Stimulated activated naive CD8-positive, alpha-beta T cell treated with anti-CD3 and anti-CD28 coated beads, Interleukin-15, Interleukin-2, amounts not matched to agents 100 ng/mL and 50 ng/mL, for 24 hours (primary cell): ENCODE data around the gene POLG.

Experiments
- H3K27ac Mint-ChIP-seq: one replicate; pipeline ENCODE4 v1.8.0; 2021; ENCODE audit warnings: mild to moderate bottlenecking, mixed read lengths
- H3K27me3 Mint-ChIP-seq: one replicate; pipeline ENCODE4 v1.8.0; 2021; ENCODE audit warnings: mixed read lengths
- H3K36me3 Mint-ChIP-seq: one replicate; pipeline ENCODE4 v1.8.0; 2021; ENCODE audit warnings: low read depth, mixed read lengths
- H3K4me1 Mint-ChIP-seq: one replicate; pipeline ENCODE4 v1.8.0; 2021; ENCODE audit warnings: low read depth, mixed read lengths
- H3K4me3 Mint-ChIP-seq: one replicate; pipeline ENCODE4 v1.8.0; 2021; ENCODE audit warnings: mild to moderate bottlenecking, mixed read lengths
- H3K9me3 Mint-ChIP-seq: one replicate; pipeline ENCODE4 v1.8.0; 2021; ENCODE audit warnings: mixed read lengths

The POLG gene

GRCh38 chr15:89364341-89364740, 29.7 kb upstream of the POLG start:
- H3K27ac Mint-ChIP-seq, result no peak overlapping the region
- H3K4me1 Mint-ChIP-seq, result peaks cover 27% of the 10 kb centered on the region
- H3K27me3 Mint-ChIP-seq, result peaks cover 83% of the 10 kb centered on the region
- no peaks in the 10 kb centered on the region for H3K9me3 Mint-ChIP-seq
- H3K36me3 Mint-ChIP-seq, result no peaks in the 10 kb centered on the region
- H3K4me3 Mint-ChIP-seq, result no peak overlapping the region

- Mint-ChIP-seq H3K36me3 (no peaks in the 10 kb centered on the region), H3K9me3 (no peaks in the 10 kb centered on the region), H3K27me3 (peaks cover 79% of the 10 kb centered on the region), H3K4me1 (peaks cover 25% of the 10 kb centered on the region), H3K4me3 (no peak overlapping the region), H3K27ac (no peak overlapping the region)
Measured at GRCh38 chr15:89363770-89364169, 29.1 kb upstream of the POLG start.

GRCh38 chr15:89363133-89363532, 28.5 kb upstream of the POLG start:
- Mint-ChIP-seq H3K36me3 (no peaks in the 10 kb centered on the region), H3K4me1 (peaks cover 24% of the 10 kb centered on the region), H3K27me3 (peaks cover 79% of the 10 kb centered on the region), H3K27ac (no peak overlapping the region), H3K4me3 (no peak overlapping the region), H3K9me3 (no peaks in the 10 kb centered on the region)

- Mint-ChIP-seq H3K27me3 (peaks cover 86% of the 10 kb centered on the region), H3K9me3 (no peaks in the 10 kb centered on the region), H3K4me1 (peaks cover 24% of the 10 kb centered on the region), H3K27ac (no peak overlapping the region), H3K36me3 (no peaks in the 10 kb centered on the region), H3K4me3 (no peak overlapping the region)
Measured at GRCh38 chr15:89362203-89363101, 27.8 kb upstream of the POLG start.

GRCh38 chr15:89361451-89362202, 27.0 kb upstream of the POLG start:
- Mint-ChIP-seq H3K27ac (no peak overlapping the region), H3K4me3 (no peak overlapping the region), H3K4me1 (peaks cover 19% of the 10 kb centered on the region), H3K9me3 (no peaks in the 10 kb centered on the region), H3K36me3 (no peaks in the 10 kb centered on the region), H3K27me3 (peaks cover 86% of the 10 kb centered on the region)

GRCh38 chr15:89360294-89360971, 25.8 kb upstream of the POLG start:
- no peak overlapping the region for H3K4me3 Mint-ChIP-seq
- no peaks in the 10 kb centered on the region for H3K9me3 Mint-ChIP-seq
- H3K27me3 Mint-ChIP-seq, result peaks cover 85% of the 10 kb centered on the region
- H3K4me1 Mint-ChIP-seq, result peaks cover 19% of the 10 kb centered on the region
- peak overlapping the region; percentile 41 for H3K27ac Mint-ChIP-seq
- no peaks in the 10 kb centered on the region for H3K36me3 Mint-ChIP-seq

GRCh38 chr15:89359471-89360293, 25.1 kb upstream of the POLG start:
- Mint-ChIP-seq H3K4me1 (peaks cover 19% of the 10 kb centered on the region), H3K4me3 (no peak overlapping the region), H3K9me3 (no peaks in the 10 kb centered on the region), H3K27me3 (peaks cover 82% of the 10 kb centered on the region), H3K27ac (no peak overlapping the region), H3K36me3 (no peaks in the 10 kb centered on the region)

GRCh38 chr15:89358755-89359439, 24.3 kb upstream of the POLG start:
- Mint-ChIP-seq H3K4me3 (peak overlapping the region; percentile 75), H3K27ac (no peak overlapping the region), H3K4me1 (peaks cover 19% of the 10 kb centered on the region), H3K36me3 (no peaks in the 10 kb centered on the region), H3K9me3 (no peaks in the 10 kb centered on the region), H3K27me3 (peaks cover 78% of the 10 kb centered on the region)

- no peak overlapping the region for H3K27ac Mint-ChIP-seq
- peaks cover 18% of the 10 kb centered on the region for H3K4me1 Mint-ChIP-seq
- no peaks in the 10 kb centered on the region for H3K9me3 Mint-ChIP-seq
- H3K36me3 Mint-ChIP-seq, result no peaks in the 10 kb centered on the region
- H3K4me3 Mint-ChIP-seq, result peak overlapping the region; percentile 75
- H3K27me3 Mint-ChIP-seq, result peaks cover 78% of the 10 kb centered on the region
Measured at GRCh38 chr15:89358435-89358754, 23.8 kb upstream of the POLG start.

- H3K4me3 Mint-ChIP-seq, result no peak overlapping the region
- H3K27me3 Mint-ChIP-seq, result peaks cover 72% of the 10 kb centered on the region
- H3K36me3 Mint-ChIP-seq, result no peaks in the 10 kb centered on the region
- H3K9me3 Mint-ChIP-seq, result no peaks in the 10 kb centered on the region
- H3K27ac Mint-ChIP-seq, result no peak overlapping the region
- H3K4me1 Mint-ChIP-seq, result peaks cover 13% of the 10 kb centered on the region
Measured at GRCh38 chr15:89356634-89357298, 22.1 kb upstream of the POLG start.

GRCh38 chr15:89353991-89354390, 19.4 kb upstream of the POLG start:
- peaks cover 46% of the 10 kb centered on the region for H3K27me3 Mint-ChIP-seq
- no peaks in the 10 kb centered on the region for H3K36me3 Mint-ChIP-seq
- H3K4me1 Mint-ChIP-seq, result peaks cover 2% of the 10 kb centered on the region
- H3K4me3 Mint-ChIP-seq, result no peak overlapping the region
- no peak overlapping the region for H3K27ac Mint-ChIP-seq
- no peaks in the 10 kb centered on the region for H3K9me3 Mint-ChIP-seq

- H3K4me1 Mint-ChIP-seq, result peaks cover 8% of the 10 kb centered on the region
- H3K36me3 Mint-ChIP-seq, result no peaks in the 10 kb centered on the region
- H3K9me3 Mint-ChIP-seq, result no peaks in the 10 kb centered on the region
- no peak overlapping the region for H3K27ac Mint-ChIP-seq
- H3K4me3 Mint-ChIP-seq, result no peak overlapping the region
- peaks cover 37% of the 10 kb centered on the region for H3K27me3 Mint-ChIP-seq
Measured at GRCh38 chr15:89352476-89352875, 17.9 kb upstream of the POLG start.

GRCh38 chr15:89349206-89349558, 14.6 kb upstream of the POLG start:
- H3K4me3 Mint-ChIP-seq, result no peak overlapping the region
- H3K36me3 Mint-ChIP-seq, result no peaks in the 10 kb centered on the region
- H3K9me3 Mint-ChIP-seq, result no peaks in the 10 kb centered on the region
- H3K4me1 Mint-ChIP-seq, result peaks cover 8% of the 10 kb centered on the region
- peaks cover 14% of the 10 kb centered on the region for H3K27me3 Mint-ChIP-seq
- H3K27ac Mint-ChIP-seq, result no peak overlapping the region
